Liver (tissue), 9 donors: ENCODE data around the gene BATF3. TPM values are rescaled to one million over a fixed set of nuclear protein-coding genes. Genes with fewer than 3 reads are reported as not detected.

Source experiments
- DNase-seq: peaks from one replicate; pipeline ENCODE4 v3.0.0-alpha.2; 2017; ENCODE audit warnings: low spot score
- H3K27ac ChIP-seq, 2 donors: one replicate each; pipeline ENCODE4 v1.7.0; 2013; ENCODE audit warnings: inconsistent platforms in 2 of 2, low read length in 2 of 2, control low read depth in 1 of 2, low read depth in 1 of 2, mild to moderate bottlenecking in 1 of 2
- H3K27me3 ChIP-seq, 4 donors: one replicate each; pipeline versions ENCODE4 v1.6.1 to v1.7.0; 2013; ENCODE audit warnings: low read length in 3 of 4, inconsistent platforms in 1 of 4, mild to moderate bottlenecking in 1 of 4, moderate library complexity in 1 of 4; ENCODE audit not compliant: control insufficient read depth in 4 of 4, insufficient read depth in 4 of 4
- H3K36me3 ChIP-seq, 4 donors: one replicate each; pipeline versions ENCODE4 v1.6.1 to v1.7.0; 2013; ENCODE audit warnings: low read length in 3 of 4, mild to moderate bottlenecking in 3 of 4, low read depth in 1 of 4, moderate library complexity in 1 of 4; ENCODE audit not compliant: control insufficient read depth in 4 of 4, insufficient read depth in 3 of 4
- H3K4me1 ChIP-seq, 4 donors: one replicate each; pipeline versions ENCODE4 v1.6.1 to v1.7.0; 2013; ENCODE audit warnings: low read length in 3 of 4, mild to moderate bottlenecking in 3 of 4, moderate library complexity in 1 of 4; ENCODE audit not compliant: control insufficient read depth in 4 of 4, insufficient read depth in 4 of 4
- H3K4me3 ChIP-seq, 3 donors: one replicate each; pipeline versions ENCODE4 v1.6.1 to v1.7.0; 2013; ENCODE audit warnings: low read length in 3 of 3, control low read depth in 1 of 3, low read depth in 1 of 3, mild to moderate bottlenecking in 1 of 3
- H3K9ac ChIP-seq, 2 donors: one replicate each; pipeline ENCODE4 v1.7.0; 2013; ENCODE audit warnings: low read length in 2 of 2, mild to moderate bottlenecking in 2 of 2, moderate library complexity in 2 of 2, control low read depth in 1 of 2, low read depth in 1 of 2
- H3K9me3 ChIP-seq, 4 donors: one replicate each; pipeline versions ENCODE4 v1.6.1 to v1.7.0; 2013; ENCODE audit warnings: low read length in 3 of 4; ENCODE audit not compliant: control insufficient read depth in 4 of 4
- EGR1 ChIP-seq, 2 donors: IDR thresholded peaks; 2 replicates each; pipeline ENCODE4 v1.6.1; 2016 to 2018; ENCODE audit warnings: antibody characterized with exemption in 2 of 2, low read depth in 2 of 2
- FOXA1 ChIP-seq: IDR thresholded peaks from 2 replicates; pipeline ENCODE4 v1.6.1; 2016; ENCODE audit warnings: antibody characterized with exemption
- FOXA2 ChIP-seq: IDR thresholded peaks from 2 replicates; pipeline ENCODE4 v1.6.1; 2016; ENCODE audit warnings: antibody characterized with exemption
- GABPA ChIP-seq, 2 donors: IDR thresholded peaks in 1 of 2; conservative IDR thresholded peaks in 1 of 2; 2 replicates each; pipeline ENCODE4 v1.6.1; 2016; ENCODE audit warnings: antibody characterized with exemption in 2 of 2, mild to moderate bottlenecking in 1 of 2, moderate library complexity in 1 of 2
- HNF4A ChIP-seq, 2 donors: conservative IDR thresholded peaks; 2 replicates each; pipeline ENCODE4 v1.6.1; 2016; ENCODE audit warnings: antibody characterized with exemption in 2 of 2, mild to moderate bottlenecking in 2 of 2
- HNF4G ChIP-seq: IDR thresholded peaks from 2 replicates; pipeline ENCODE4 v1.6.1; 2016; ENCODE audit warnings: antibody characterized with exemption
- JUND ChIP-seq, 2 donors: IDR thresholded peaks; 2 replicates each; pipeline ENCODE4 v1.6.1; 2016; ENCODE audit warnings: antibody characterized with exemption in 2 of 2
- NR2F2 ChIP-seq: IDR thresholded peaks from 2 replicates; pipeline ENCODE4 v1.6.1; 2016; ENCODE audit warnings: antibody characterized with exemption
- RAD21 ChIP-seq, 2 donors: IDR thresholded peaks; 2 replicates each; pipeline ENCODE4 v1.6.1; 2016; ENCODE audit warnings: antibody characterized with exemption in 2 of 2, mild to moderate bottlenecking in 2 of 2
- RXRA ChIP-seq, 2 donors: IDR thresholded peaks; 2 replicates each; pipeline ENCODE4 v1.6.1; 2017 to 2018; ENCODE audit warnings: antibody characterized with exemption in 2 of 2, mild to moderate bottlenecking in 1 of 2
- SP1 ChIP-seq: IDR thresholded peaks from 2 replicates; pipeline ENCODE4 v1.6.1; 2018; ENCODE audit warnings: antibody characterized with exemption, mild to moderate bottlenecking
- TAF1 ChIP-seq: conservative IDR thresholded peaks from 2 replicates; pipeline ENCODE4 v1.6.1; 2016; ENCODE audit warnings: antibody characterized with exemption, mild to moderate bottlenecking
- YY1 ChIP-seq: IDR thresholded peaks from 2 replicates; pipeline ENCODE4 v1.6.1; 2016; ENCODE audit warnings: antibody characterized with exemption, mild to moderate bottlenecking
- WGBS: extraction: QIAGEN DNeasy Blood & Tissue Kit; methylation state at CpG from one replicate; pipeline ENCODE4 v1.1.7; 2013; 5-methylcytosine and 5-hydroxymethylcytosine counted together
- polyA plus RNA-seq, 2 donors: library from polyadenylated mRNA; stranded (reverse) in 1 of 2; unstranded in 1 of 2; fragments of 200-250 nt in 1 of 2; fragments of >200 nt in 1 of 2; fragmentation: Nextera tagmentation in 1 of 2; extraction: Ambion mirVana in 1 of 2; gene quantifications; one replicate each; pipeline versions ENCODE4 v1.2.1 to v1.2.3, GENCODE V29; 2013 to 2015
- total RNA-seq, 2 donors: library from RNA; depleted of rRNA; stranded (reverse); fragments of >200 nt; gene quantifications; one replicate each; pipeline ENCODE4 v1.2.3, GENCODE V29; 2014
- TF ChIP-seq, protein P1 (sequence below): IDR thresholded peaks from 2 replicates; pipeline ENCODE4 v1.6.1; 2016; ENCODE audit warnings: antibody characterized with exemption, mild to moderate bottlenecking
- TF ChIP-seq, protein P2 (sequence below): fragments of 150-350 bp; IDR thresholded peaks from 2 replicates; pipeline ENCODE4 v1.5.1; 2017; ENCODE audit warnings: improper control_type of control experiment, low read depth, low read length; ENCODE audit not compliant: missing input control
- TF ChIP-seq, protein P3 (sequence below): IDR thresholded peaks from 2 replicates; pipeline ENCODE4 v1.6.1; 2016; ENCODE audit warnings: antibody characterized with exemption
- TF ChIP-seq, protein P4 (sequence below): IDR thresholded peaks from 2 replicates; pipeline ENCODE4 v1.6.1; 2016; ENCODE audit warnings: antibody characterized with exemption
- TF ChIP-seq, protein P5 (sequence below): IDR thresholded peaks from 2 replicates; pipeline ENCODE4 v1.6.1; 2016; ENCODE audit warnings: antibody characterized with exemption
- donor health status: healthy.
- donor health status: healthy.
- donor health status: healthy.
- donor health status: healthy.
- donor health status: healthy.

BATF3 gene
- total and polyA plus RNA-seq, 4 donors = 0.65 to 1.0 (median 0.91) TPM

DNA sequence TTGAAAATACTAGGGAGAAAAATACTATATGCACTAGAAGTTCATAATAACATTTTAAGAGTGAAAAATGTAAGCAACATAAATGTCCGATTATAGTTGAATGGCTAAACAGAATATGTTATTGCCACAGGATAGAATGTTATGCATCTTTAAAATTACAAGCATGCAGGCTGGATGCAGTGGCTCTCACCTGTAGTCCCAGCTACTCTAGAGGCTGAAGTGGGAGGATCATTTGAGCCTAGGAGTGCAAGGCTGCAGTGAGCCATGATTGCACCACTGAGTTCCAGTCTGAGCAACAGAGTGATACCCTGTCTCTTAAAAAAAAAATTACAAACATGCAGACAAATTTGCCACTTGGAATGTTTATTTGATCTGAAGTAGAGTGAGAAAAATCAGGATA, 3.0 kb upstream of the BATF3 start:
- WGBS = 70% methylated on average over 1 of the region's 1 CpG
- H3K9me3 ChIP-seq = no peaks in the 10 kb centered on the region
- TF ChIP-seq HNF4G (no peak), FOXA2 (no peak), NR2F2 (no peak), GABPA (IDR thresholded peaks at IDR 0.05 in 1 of 2, conservative IDR thresholded peaks at IDR 0.05 in 1 of 2) (no peak), RAD21 (IDR thresholded peaks at IDR 0.05) (no peak), SP1 (no peak), TAF1 (no peak), YY1 (no peak), RXRA (IDR thresholded peaks at IDR 0.05) (no peak), FOXA1 (no peak), HNF4A (conservative IDR thresholded peaks at IDR 0.05) (no peak), EGR1 (IDR thresholded peaks at IDR 0.05; ENCODE audit: low read depth in 2 of 2) (no peak), JUND (IDR thresholded peaks at IDR 0.05) (no peak)
- TF ChIP-seq, protein P1, sequence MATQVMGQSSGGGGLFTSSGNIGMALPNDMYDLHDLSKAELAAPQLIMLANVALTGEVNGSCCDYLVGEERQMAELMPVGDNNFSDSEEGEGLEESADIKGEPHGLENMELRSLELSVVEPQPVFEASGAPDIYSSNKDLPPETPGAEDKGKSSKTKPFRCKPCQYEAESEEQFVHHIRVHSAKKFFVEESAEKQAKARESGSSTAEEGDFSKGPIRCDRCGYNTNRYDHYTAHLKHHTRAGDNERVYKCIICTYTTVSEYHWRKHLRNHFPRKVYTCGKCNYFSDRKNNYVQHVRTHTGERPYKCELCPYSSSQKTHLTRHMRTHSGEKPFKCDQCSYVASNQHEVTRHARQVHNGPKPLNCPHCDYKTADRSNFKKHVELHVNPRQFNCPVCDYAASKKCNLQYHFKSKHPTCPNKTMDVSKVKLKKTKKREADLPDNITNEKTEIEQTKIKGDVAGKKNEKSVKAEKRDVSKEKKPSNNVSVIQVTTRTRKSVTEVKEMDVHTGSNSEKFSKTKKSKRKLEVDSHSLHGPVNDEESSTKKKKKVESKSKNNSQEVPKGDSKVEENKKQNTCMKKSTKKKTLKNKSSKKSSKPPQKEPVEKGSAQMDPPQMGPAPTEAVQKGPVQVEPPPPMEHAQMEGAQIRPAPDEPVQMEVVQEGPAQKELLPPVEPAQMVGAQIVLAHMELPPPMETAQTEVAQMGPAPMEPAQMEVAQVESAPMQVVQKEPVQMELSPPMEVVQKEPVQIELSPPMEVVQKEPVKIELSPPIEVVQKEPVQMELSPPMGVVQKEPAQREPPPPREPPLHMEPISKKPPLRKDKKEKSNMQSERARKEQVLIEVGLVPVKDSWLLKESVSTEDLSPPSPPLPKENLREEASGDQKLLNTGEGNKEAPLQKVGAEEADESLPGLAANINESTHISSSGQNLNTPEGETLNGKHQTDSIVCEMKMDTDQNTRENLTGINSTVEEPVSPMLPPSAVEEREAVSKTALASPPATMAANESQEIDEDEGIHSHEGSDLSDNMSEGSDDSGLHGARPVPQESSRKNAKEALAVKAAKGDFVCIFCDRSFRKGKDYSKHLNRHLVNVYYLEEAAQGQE = no peak
- TF ChIP-seq, protein P2, sequence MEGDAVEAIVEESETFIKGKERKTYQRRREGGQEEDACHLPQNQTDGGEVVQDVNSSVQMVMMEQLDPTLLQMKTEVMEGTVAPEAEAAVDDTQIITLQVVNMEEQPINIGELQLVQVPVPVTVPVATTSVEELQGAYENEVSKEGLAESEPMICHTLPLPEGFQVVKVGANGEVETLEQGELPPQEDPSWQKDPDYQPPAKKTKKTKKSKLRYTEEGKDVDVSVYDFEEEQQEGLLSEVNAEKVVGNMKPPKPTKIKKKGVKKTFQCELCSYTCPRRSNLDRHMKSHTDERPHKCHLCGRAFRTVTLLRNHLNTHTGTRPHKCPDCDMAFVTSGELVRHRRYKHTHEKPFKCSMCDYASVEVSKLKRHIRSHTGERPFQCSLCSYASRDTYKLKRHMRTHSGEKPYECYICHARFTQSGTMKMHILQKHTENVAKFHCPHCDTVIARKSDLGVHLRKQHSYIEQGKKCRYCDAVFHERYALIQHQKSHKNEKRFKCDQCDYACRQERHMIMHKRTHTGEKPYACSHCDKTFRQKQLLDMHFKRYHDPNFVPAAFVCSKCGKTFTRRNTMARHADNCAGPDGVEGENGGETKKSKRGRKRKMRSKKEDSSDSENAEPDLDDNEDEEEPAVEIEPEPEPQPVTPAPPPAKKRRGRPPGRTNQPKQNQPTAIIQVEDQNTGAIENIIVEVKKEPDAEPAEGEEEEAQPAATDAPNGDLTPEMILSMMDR = no peak
- TF ChIP-seq, protein P3, sequence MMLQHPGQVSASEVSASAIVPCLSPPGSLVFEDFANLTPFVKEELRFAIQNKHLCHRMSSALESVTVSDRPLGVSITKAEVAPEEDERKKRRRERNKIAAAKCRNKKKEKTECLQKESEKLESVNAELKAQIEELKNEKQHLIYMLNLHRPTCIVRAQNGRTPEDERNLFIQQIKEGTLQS = no peak
- TF ChIP-seq, protein P4, sequence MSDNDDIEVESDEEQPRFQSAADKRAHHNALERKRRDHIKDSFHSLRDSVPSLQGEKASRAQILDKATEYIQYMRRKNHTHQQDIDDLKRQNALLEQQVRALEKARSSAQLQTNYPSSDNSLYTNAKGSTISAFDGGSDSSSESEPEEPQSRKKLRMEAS = no peak
- TF ChIP-seq, protein P5, sequence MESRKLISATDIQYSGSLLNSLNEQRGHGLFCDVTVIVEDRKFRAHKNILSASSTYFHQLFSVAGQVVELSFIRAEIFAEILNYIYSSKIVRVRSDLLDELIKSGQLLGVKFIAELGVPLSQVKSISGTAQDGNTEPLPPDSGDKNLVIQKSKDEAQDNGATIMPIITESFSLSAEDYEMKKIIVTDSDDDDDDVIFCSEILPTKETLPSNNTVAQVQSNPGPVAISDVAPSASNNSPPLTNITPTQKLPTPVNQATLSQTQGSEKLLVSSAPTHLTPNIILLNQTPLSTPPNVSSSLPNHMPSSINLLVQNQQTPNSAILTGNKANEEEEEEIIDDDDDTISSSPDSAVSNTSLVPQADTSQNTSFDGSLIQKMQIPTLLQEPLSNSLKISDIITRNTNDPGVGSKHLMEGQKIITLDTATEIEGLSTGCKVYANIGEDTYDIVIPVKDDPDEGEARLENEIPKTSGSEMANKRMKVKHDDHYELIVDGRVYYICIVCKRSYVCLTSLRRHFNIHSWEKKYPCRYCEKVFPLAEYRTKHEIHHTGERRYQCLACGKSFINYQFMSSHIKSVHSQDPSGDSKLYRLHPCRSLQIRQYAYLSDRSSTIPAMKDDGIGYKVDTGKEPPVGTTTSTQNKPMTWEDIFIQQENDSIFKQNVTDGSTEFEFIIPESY = no peak
- DNase-seq = no peak
- no peak overlapping the region for H3K4me3 ChIP-seq
- no peak overlapping the region for H3K9ac ChIP-seq
- H3K27me3 ChIP-seq = peaks cover 0 to 3% (median under 1%) of the 10 kb centered on the region in 4 donors
- peaks cover 13 to 26% (median 19%) of the 10 kb centered on the region in 4 donors for H3K4me1 ChIP-seq
- no peaks in the 10 kb centered on the region for H3K36me3 ChIP-seq
- no peak overlapping the region for H3K27ac ChIP-seq
